Neural progenitor cell (in vitro differentiated cells): ENCODE data around the gene ATXN1L.

ENCODE experiments used
- CTCF ChIP-seq: fragments of 200-600 bp; sonication (generic); IDR thresholded peaks from 2 replicates; pipeline ENCODE4 v1.5.1; 2017; ENCODE audit warnings: antibody characterized with exemption, mild to moderate bottlenecking
- EZH2 ChIP-seq: fragments of 200-600 bp; sonication (generic); IDR thresholded peaks from 2 replicates; pipeline ENCODE4 v1.6.1; 2017; ENCODE audit warnings: antibody characterized with exemption, mild to moderate bottlenecking, moderate library complexity
- EZH2phosphoT487 ChIP-seq: fragments of 200-600 bp; sonication (generic); IDR thresholded peaks from 2 replicates; pipeline ENCODE4 v1.6.1; 2017; ENCODE audit warnings: antibody characterized with exemption

- TF ChIP-seq CTCF (no peak), EZH2 (no peak), EZH2phosphoT487 (no peak)
These were observed 42.5 kb upstream of the ATXN1L start for GRCh38 chr16:71803305-71803690.
